ENCODE results near the gene PRR36. TPM values are rescaled to one million over a fixed set of nuclear protein-coding genes. Genes with fewer than 3 reads are reported as not detected.
"Not testable (repeated sequence)": the region's sequence is repeated elsewhere in the genome, so short reads cannot be mapped to it uniquely, and the experiment has no call there.

The PRR36 gene
- total RNA-seq, 5 donors from 2014 or later (not counting 1 experiment from before 2014, with no cell fraction given): 0.28 to 0.85 (median 0.36) TPM

GRCh38 chr19:7920519-7921301, 46.5 kb upstream of the PRR36 start:
- peaks cover 3 to 37% of the 10 kb centered on the region in 2 experiments for H3K27me3 ChIP-seq (replicated peaks in 1 of 2; ENCODE audit: control insufficient read depth in 2 of 2, extremely low read depth in 1 of 2, insufficient read depth in 2 of 2, low read length in 1 of 2)
- peak; percentile 67 to 79 (median 70) for ATAC-seq (replicated peaks in 1 of 4)
- Mint-ChIP-seq H3K36me3 (no peaks in the 10 kb centered on the region), H3K4me3 (peak overlapping the region; percentile 86 to 94 (median 88)), H3K27me3 (peaks cover 6 to 24% of the 10 kb centered on the region in 2 donors), H3K9me3 (no peaks in the 10 kb centered on the region), H3K27ac (peak overlapping the region; percentile 91 to 94), H3K4me1 (peaks cover 29 to 51% (median 33%) of the 10 kb centered on the region in 3 donors)
- POLR2A ChIA-PET: interaction anchor here in 1 of 2 donors (0.6 to 2.2 kb wide), 9 partner anchors 9 to 1148 kb away, joined by 3 to 9 read pairs (median 5); partner anchors contain the start of genes MAP2K7, PET100, TIMM44 and VAV1
- DNase-seq: peak; percentile 93 to 100 (median 100)
- peak overlapping the region; percentile 72 for H3K27ac ChIP-seq (ENCODE audit: low read length)
- H3K9me3 ChIP-seq: no peaks in the 10 kb centered on the region
- WGBS (ENCODE audit: insufficient coverage): under 1% methylated on average over 38 of the region's 62 CpGs
- peak overlapping the region; percentile 57 for H3K4me3 ChIP-seq (ENCODE audit: control insufficient read depth in 1 of 2, extremely low read depth in 1 of 2, low read length in 1 of 2)
- peaks cover 6 to 13% of the 10 kb centered on the region in 2 donors for H3K36me3 ChIP-seq (ENCODE audit: control insufficient read depth in 2 of 2, extremely low read depth in 1 of 2, insufficient read depth in 1 of 2, low read length in 1 of 2)
- CTCF ChIA-PET: interaction anchor here (0.6 to 3.6 kb wide), 16 partner anchors 9 to 1919 kb away, joined by 3 to 33 read pairs (median 4); partner anchors contain the start of genes MAP2K7 (in 1 of the 2), MCOLN1 (in 1 of the 2) and TIMM44 (in 1 of the 2)
- H3K4me1 ChIP-seq (ENCODE audit: control insufficient read depth in 1 of 2, extremely low read depth in 1 of 2, insufficient read depth in 2 of 2, low read length in 2 of 2): peaks cover 17 to 67% of the 10 kb centered on the region in 2 experiments

GRCh38 chr19:7919610-7920518, 45.7 kb upstream of the PRR36 start, which contains the start of gene SNAPC2:
Gene SNAPC2 (plus strand): TSS chr19:7920338. CDS start chr19:7920367, 29 bp downstream.
- peak within 1 kb of the TSS; percentile 72 for H3K27ac ChIP-seq (ENCODE audit: low read length)
- ChIA-PET CTCF (interaction anchor here in 1 of 2 donors (0.6 to 3.6 kb wide), 13 partner anchors 8 to 1918 kb away, joined by 3 to 33 read pairs (median 5); partner anchors contain the start of genes MAP2K7, MCOLN1 and TIMM44), POLR2A (interaction anchor here in 1 of 2 donors (0.6 to 2.2 kb wide), 9 partner anchors 8 to 290 kb away, joined by 3 to 9 read pairs (median 5); partner anchors contain the start of genes MAP2K7, PET100, TIMM44 and XAB2)
- Mint-ChIP-seq H3K27ac (peak within 1 kb of the TSS; percentile 91 to 94), H3K36me3 (no peaks in the 10 kb centered on the region), H3K9me3 (no peaks in the 10 kb centered on the region), H3K4me3 (peak within 1 kb of the TSS; percentile 86 to 94 (median 88)), H3K27me3 (peaks cover 10 to 31% of the 10 kb centered on the region in 2 donors), H3K4me1 (peaks cover 29 to 53% (median 35%) of the 10 kb centered on the region in 3 donors)
- peak within 1 kb of the TSS; percentile 57 for H3K4me3 ChIP-seq (ENCODE audit: control insufficient read depth in 1 of 2, extremely low read depth in 1 of 2, low read length in 1 of 2)
- 9% methylated on average over 59 of the region's 62 CpGs for WGBS (ENCODE audit: insufficient coverage)
- peaks cover 3 to 45% of the 10 kb centered on the region in 2 experiments for H3K27me3 ChIP-seq (replicated peaks in 1 of 2; ENCODE audit: control insufficient read depth in 2 of 2, extremely low read depth in 1 of 2, insufficient read depth in 2 of 2, low read length in 1 of 2)
- ATAC-seq (replicated peaks in 1 of 4) (peak; percentile 69 to 71 (median 70)), DNase-seq (peak; percentile 91 to 98 (median 96))
- H3K4me1 ChIP-seq (ENCODE audit: control insufficient read depth in 1 of 2, extremely low read depth in 1 of 2, insufficient read depth in 2 of 2, low read length in 2 of 2): peaks cover 17 to 68% of the 10 kb centered on the region in 2 experiments
- peaks cover 6 to 13% of the 10 kb centered on the region in 2 donors for H3K36me3 ChIP-seq (ENCODE audit: control insufficient read depth in 2 of 2, extremely low read depth in 1 of 2, insufficient read depth in 1 of 2, low read length in 1 of 2)
- H3K9me3 ChIP-seq: no peaks in the 10 kb centered on the region

GRCh38 chr19:7918615-7919421, 44.6 kb upstream of the PRR36 start:
- no peak for DNase-seq
- no peaks in the 10 kb centered on the region for H3K36me3 Mint-ChIP-seq
- POLR2A ChIA-PET: interaction anchor here in 1 of 2 donors (0.7 to 1.5 kb wide), 2 partner anchors 289 to 453 kb away, joined by 3 to 4 read pairs; partner anchors contain the start of genes PET100 and XAB2
- no peaks in the 10 kb centered on the region for H3K9me3 Mint-ChIP-seq
- Histone ChIP-seq H3K9me3 (no peaks in the 10 kb centered on the region), H3K4me3 (ENCODE audit: control insufficient read depth in 1 of 2, extremely low read depth in 1 of 2, low read length in 1 of 2) (no peak overlapping the region), H3K4me1 (ENCODE audit: control insufficient read depth in 1 of 2, extremely low read depth in 1 of 2, insufficient read depth in 2 of 2, low read length in 2 of 2) (peaks cover 17 to 64% of the 10 kb centered on the region in 2 experiments), H3K27me3 (replicated peaks in 1 of 2; ENCODE audit: control insufficient read depth in 2 of 2, extremely low read depth in 1 of 2, insufficient read depth in 2 of 2, low read length in 1 of 2) (peaks cover 3 to 54% of the 10 kb centered on the region in 2 experiments), H3K27ac (ENCODE audit: low read length) (no peak overlapping the region), H3K36me3 (ENCODE audit: control insufficient read depth in 2 of 2, extremely low read depth in 1 of 2, insufficient read depth in 1 of 2, low read length in 1 of 2) (peaks cover 6 to 13% of the 10 kb centered on the region in 2 donors)
- peaks cover 10 to 37% of the 10 kb centered on the region in 2 donors for H3K27me3 Mint-ChIP-seq
- peaks cover 29 to 50% (median 35%) of the 10 kb centered on the region in 3 donors for H3K4me1 Mint-ChIP-seq
- peak overlapping the region; percentile 86 to 94 (median 88) for H3K4me3 Mint-ChIP-seq
- no peak for ATAC-seq (replicated peaks in 1 of 4)
- 55% methylated on average over 27 of the region's 42 CpGs for WGBS (ENCODE audit: insufficient coverage)
- CTCF ChIA-PET: interaction anchor here in 1 of 2 donors (0.6 to 3.6 kb wide), 5 partner anchors 10 to 83 kb away, joined by 3 to 33 read pairs (median 28); partner anchors contain the start of genes MAP2K7 and TIMM44
- H3K27ac Mint-ChIP-seq: no peak overlapping the region

- Mint-ChIP-seq H3K4me3 (peak overlapping the region in 2 of 3 donors; percentile 9 to 72), H3K4me1 (peaks cover 29 to 47% (median 35%) of the 10 kb centered on the region in 3 donors), H3K27me3 (peaks cover 10 to 37% of the 10 kb centered on the region in 2 donors), H3K27ac (peak overlapping the region in 1 of 2 donors; percentile 28)
- ChIA-PET CTCF (interaction anchor here in 1 of 2 donors (0.6 to 1.1 kb wide), 3 partner anchors 10 to 84 kb away, joined by 3 to 6 read pairs (median 3); partner anchors contain the start of gene MAP2K7), POLR2A (interaction anchor here in 1 of 2 donors (0.7 kb wide), 1 partner anchor 453 kb away, joined by 3 read pairs; no protein-coding TSS in a partner anchor)
- H3K9me3 ChIP-seq; DNase-seq; H3K27ac ChIP-seq (ENCODE audit: low read length); H3K9me3 Mint-ChIP-seq; ATAC-seq (replicated peaks in 1 of 4); H3K36me3 Mint-ChIP-seq: not testable (repeated sequence)
- peaks cover 3 to 54% of the 10 kb centered on the region in 2 experiments for H3K27me3 ChIP-seq (replicated peaks in 1 of 2; ENCODE audit: control insufficient read depth in 2 of 2, extremely low read depth in 1 of 2, insufficient read depth in 2 of 2, low read length in 1 of 2)
- 20% methylated on average over 10 of the region's 29 CpGs for WGBS (ENCODE audit: insufficient coverage)
- H3K36me3 ChIP-seq (ENCODE audit: control insufficient read depth in 2 of 2, extremely low read depth in 1 of 2, insufficient read depth in 1 of 2, low read length in 1 of 2): peaks cover 6 to 13% of the 10 kb centered on the region in 2 donors
- H3K4me1 ChIP-seq (ENCODE audit: control insufficient read depth in 1 of 2, extremely low read depth in 1 of 2, insufficient read depth in 2 of 2, low read length in 2 of 2): peaks cover 17 to 64% of the 10 kb centered on the region in 2 experiments
- H3K4me3 ChIP-seq (ENCODE audit: control insufficient read depth in 1 of 2, extremely low read depth in 1 of 2, low read length in 1 of 2): peak overlapping the region in 1 of 2 donors; percentile 55
These were observed 43.9 kb upstream of the PRR36 start for GRCh38 chr19:7918062-7918614.

Data from T-cell (primary cell).